H1 (cell line): ENCODE results near the gene CA10.

Source experiments
- ATF3 ChIP-seq: IDR thresholded peaks from 2 replicates; pipeline ENCODE4 v1.6.1; 2011; ENCODE audit warnings: low read depth, mild to moderate bottlenecking, low read length; ENCODE audit not compliant: insufficient read depth
- BRCA1 ChIP-seq: IDR thresholded peaks from 2 replicates; pipeline ENCODE4 v1.6.1; 2012; ENCODE audit warnings: low read depth, low read length, improper control_type of control experiment
- CBX5 ChIP-seq: fragments of 300-800, 300-1000 bp; sonication (generic); IDR thresholded peaks from 2 replicates; pipeline ENCODE4 v1.7.1; 2016; ENCODE audit warnings: antibody characterized with exemption, low read length, low read depth
- CHD2 ChIP-seq: IDR thresholded peaks from 2 replicates; pipeline ENCODE4 v1.6.1; 2012; ENCODE audit warnings: low read length, improper control_type of control experiment
- CTCF ChIP-seq, 3 experiments: IDR thresholded peaks; 1 replicate in 2 of 3; 2 replicates in 1 of 3; pipeline versions ENCODE4 v1.5.1 to v1.6.1; 2011; ENCODE audit warnings: low read length in 3 of 3, mild to moderate bottlenecking in 3 of 3, inconsistent platforms in 2 of 3, low read depth in 1 of 3, moderate library complexity in 1 of 3; ENCODE audit not compliant: insufficient read depth in 1 of 3; ENCODE audit errors: control extremely low read depth in 1 of 3
- EP300 ChIP-seq, 2 experiments: IDR thresholded peaks; 1 replicate in 1 of 2; 2 replicates in 1 of 2; pipeline ENCODE4 v1.6.1; 2011 to 2012; ENCODE audit warnings: low read depth in 2 of 2, low read length in 2 of 2, mild to moderate bottlenecking in 2 of 2, borderline replicate concordance in 1 of 2, inconsistent platforms in 1 of 2, moderate library complexity in 1 of 2
- EZH2 ChIP-seq: fragments of 200-600 bp; sonication (generic); IDR thresholded peaks from 2 replicates; pipeline ENCODE4 v1.7.1; 2012; ENCODE audit warnings: low read depth, mild to moderate bottlenecking, moderate library complexity, low read length, inconsistent platforms; ENCODE audit not compliant: severe bottlenecking
- GABPA ChIP-seq: IDR thresholded peaks from 2 replicates; pipeline ENCODE4 v1.6.1; 2011; ENCODE audit warnings: mild to moderate bottlenecking, low read length, moderate library complexity, borderline replicate concordance; ENCODE audit not compliant: insufficient read depth
- JUND ChIP-seq: IDR thresholded peaks from 2 replicates; pipeline ENCODE4 v1.6.1; 2011; ENCODE audit warnings: mild to moderate bottlenecking, improper control_type of control experiment, low read length
- POLR2A ChIP-seq, 2 experiments: IDR thresholded peaks; 1 replicate in 1 of 2; 2 replicates in 1 of 2; pipeline ENCODE4 v1.6.1; 2011; ENCODE audit warnings: low read depth in 2 of 2, low read length in 2 of 2, mild to moderate bottlenecking in 2 of 2; ENCODE audit errors: control extremely low read depth in 1 of 2
- RAD21 ChIP-seq, 2 experiments: IDR thresholded peaks in 1 of 2; conservative IDR thresholded peaks in 1 of 2; 2 replicates each; pipeline ENCODE4 v1.6.1; 2011; ENCODE audit warnings: low read depth in 2 of 2, low read length in 2 of 2, improper control_type of control experiment in 1 of 2, inconsistent platforms in 1 of 2, mild to moderate bottlenecking in 1 of 2, moderate library complexity in 1 of 2
- SRF ChIP-seq: IDR thresholded peaks from 2 replicates; pipeline ENCODE4 v1.6.1; 2011; ENCODE audit warnings: mild to moderate bottlenecking, low read depth, low read length, moderate library complexity
- TAF1 ChIP-seq: IDR thresholded peaks from 2 replicates; pipeline ENCODE4 v1.6.1; 2011; ENCODE audit warnings: mild to moderate bottlenecking, low read depth, low read length
- YY1 ChIP-seq: IDR thresholded peaks from 2 replicates; pipeline ENCODE4 v1.6.1; 2011; ENCODE audit warnings: low read depth, mild to moderate bottlenecking, low read length

GRCh38 chr17:51955245-51955644 lies 203.3 kb downstream of the CA10 start:
- TF ChIP-seq GABPA = no peak
- TF ChIP-seq EP300 (IDR thresholded peaks at IDR 0.05; ENCODE audit: borderline replicate concordance in 1 of 2, low read depth in 2 of 2, low read length in 2 of 2) = no peak
- no peak for TF ChIP-seq TAF1
- TF ChIP-seq SRF = no peak
- no peak for TF ChIP-seq CHD2
- TF ChIP-seq CTCF (IDR thresholded peaks at IDR 0.05; ENCODE audit: control extremely low read depth in 1 of 3, insufficient read depth in 1 of 3, low read depth in 1 of 3, low read length in 3 of 3) = no peak
- no peak for TF ChIP-seq CBX5
- TF ChIP-seq RAD21 (IDR thresholded peaks at IDR 0.05 in 1 of 2, conservative IDR thresholded peaks at IDR 0.05 in 1 of 2; ENCODE audit: low read depth in 2 of 2, low read length in 2 of 2) = no peak
- no peak for TF ChIP-seq POLR2A (IDR thresholded peaks at IDR 0.05; ENCODE audit: control extremely low read depth in 1 of 2, low read depth in 2 of 2, low read length in 2 of 2)
- TF ChIP-seq YY1 = no peak
- no peak for TF ChIP-seq JUND
- no peak for TF ChIP-seq BRCA1
- no peak for TF ChIP-seq ATF3
- TF ChIP-seq EZH2 = no peak
